ENCODE results near the gene PGAM5.

The PGAM5 gene

GRCh38 chr12:132731574-132731973, 20.9 kb downstream of the PGAM5 start:
- no peak overlapping the region for H3K4me3 ChIP-seq (ENCODE audit: low read depth in 1 of 2, low read length in 2 of 2)
- no peaks in the 10 kb centered on the region for H3K27me3 ChIP-seq (ENCODE audit: insufficient read depth, low read length, poor library complexity)
- H2AFZ ChIP-seq (ENCODE audit: low read depth, low read length) = no peak overlapping the region
- peaks cover 7% of the 10 kb centered on the region for H3K79me2 ChIP-seq (ENCODE audit: insufficient read depth, low read length)
- TF ChIP-seq CTCF (IDR thresholded peaks at IDR 0.05; ENCODE audit: borderline replicate concordance, extremely low read depth, low read length, poor library complexity, severe bottlenecking) (no peak), EZH2 (IDR thresholded peaks at IDR 0.05; ENCODE audit: borderline replicate concordance, low read depth, low read length, severe bottlenecking) (no peak)
- H3K27ac ChIP-seq (ENCODE audit: low read length) = no peak overlapping the region
- ATAC-seq (ENCODE audit: insufficient read depth, low read depth) = no peak
- no peaks in the 10 kb centered on the region for H3K4me1 ChIP-seq (ENCODE audit: insufficient read depth, low read length)
- no peak overlapping the region for H3K4me2 ChIP-seq (ENCODE audit: insufficient read depth, low read length)
- DNase-seq = no peak
- H3K36me3 ChIP-seq (ENCODE audit: insufficient read depth, low read length) = peaks cover 96% of the 10 kb centered on the region
- no peaks in the 10 kb centered on the region for H3K9me3 ChIP-seq (ENCODE audit: insufficient read depth, low read length, severe bottlenecking)
- no peak overlapping the region for H3K9ac ChIP-seq (ENCODE audit: low read depth, low read length)
- peaks cover 36% of the 10 kb centered on the region for H4K20me1 ChIP-seq (ENCODE audit: insufficient read depth, low read length)

DNA sequence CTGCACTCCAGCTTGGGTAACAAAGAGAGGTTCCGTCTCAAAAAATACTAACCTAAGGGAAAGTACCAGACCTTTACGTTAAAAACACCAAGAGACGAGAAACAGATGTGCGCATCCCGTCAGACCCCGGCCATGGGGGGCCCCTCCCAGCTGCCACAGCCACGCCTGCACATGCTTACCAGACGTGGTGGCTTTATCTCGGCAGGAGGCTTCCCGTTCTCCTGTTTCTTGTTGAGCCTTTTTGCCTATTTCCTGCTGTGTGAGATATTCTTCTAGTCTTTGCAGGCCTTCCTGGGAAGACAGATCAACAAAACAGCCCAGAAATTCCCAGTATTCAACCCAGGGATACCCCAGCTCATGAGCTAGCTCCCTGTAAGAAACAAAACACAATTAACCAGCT, 23.6 kb downstream of the PGAM5 start:
- Histone ChIP-seq H3K27ac (ENCODE audit: low read length) (no peak overlapping the region), H3K27me3 (ENCODE audit: insufficient read depth, low read length, poor library complexity) (no peaks in the 10 kb centered on the region), H3K79me2 (ENCODE audit: insufficient read depth, low read length) (peaks cover under 1% of the 10 kb centered on the region; the same call in 1 of the 2 replicates), H4K20me1 (ENCODE audit: insufficient read depth, low read length) (peaks cover 33% of the 10 kb centered on the region; the same call in 1 of the 2 replicates), H3K4me1 (ENCODE audit: insufficient read depth, low read length) (no peaks in the 10 kb centered on the region), H3K36me3 (ENCODE audit: insufficient read depth, low read length) (peaks cover 93% of the 10 kb centered on the region), H3K4me2 (ENCODE audit: insufficient read depth, low read length) (no peak overlapping the region), H2AFZ (ENCODE audit: low read depth, low read length) (no peak overlapping the region), H3K9ac (ENCODE audit: low read depth, low read length) (no peak overlapping the region), H3K4me3 (ENCODE audit: low read depth in 1 of 2, low read length in 2 of 2) (no peak overlapping the region), H3K9me3 (ENCODE audit: insufficient read depth, low read length, severe bottlenecking) (no peaks in the 10 kb centered on the region)
- TF ChIP-seq EZH2 (IDR thresholded peaks at IDR 0.05; ENCODE audit: borderline replicate concordance, low read depth, low read length, severe bottlenecking) = no peak
- TF ChIP-seq CTCF (IDR thresholded peaks at IDR 0.05; ENCODE audit: borderline replicate concordance, extremely low read depth, low read length, poor library complexity, severe bottlenecking) = no peak
- ATAC-seq (ENCODE audit: insufficient read depth, low read depth) = no peak
- no peak for DNase-seq

GRCh38 chr12:132735496-132735895, 24.9 kb downstream of the PGAM5 start:
- H4K20me1 ChIP-seq (ENCODE audit: insufficient read depth, low read length) = peaks cover 35% of the 10 kb centered on the region; the same call in 1 of the 2 replicates

More at GRCh38 chr12:132735496-132735895, 24.9 kb downstream of the PGAM5 start:
- Histone ChIP-seq H3K4me1 (ENCODE audit: insufficient read depth, low read length) (no peaks in the 10 kb centered on the region), H3K36me3 (ENCODE audit: insufficient read depth, low read length) (peaks cover 95% of the 10 kb centered on the region), H3K79me2 (ENCODE audit: insufficient read depth, low read length) (peaks cover 8% of the 10 kb centered on the region; the same call in 1 of the 2 replicates), H3K27ac (ENCODE audit: low read length) (no peak overlapping the region), H3K9ac (ENCODE audit: low read depth, low read length) (no peak overlapping the region), H2AFZ (ENCODE audit: low read depth, low read length) (no peak overlapping the region), H3K27me3 (ENCODE audit: insufficient read depth, low read length, poor library complexity) (no peaks in the 10 kb centered on the region), H3K9me3 (ENCODE audit: insufficient read depth, low read length, severe bottlenecking) (no peaks in the 10 kb centered on the region), H3K4me2 (ENCODE audit: insufficient read depth, low read length) (no peak overlapping the region), H3K4me3 (ENCODE audit: low read depth in 1 of 2, low read length in 2 of 2) (no peak overlapping the region)
- DNase-seq (no peak), ATAC-seq (ENCODE audit: insufficient read depth, low read depth) (no peak)
- TF ChIP-seq CTCF (IDR thresholded peaks at IDR 0.05; ENCODE audit: borderline replicate concordance, extremely low read depth, low read length, poor library complexity, severe bottlenecking) (no peak), EZH2 (IDR thresholded peaks at IDR 0.05; ENCODE audit: borderline replicate concordance, low read depth, low read length, severe bottlenecking) (no peak)
